Measurements from ENCODE around the gene MAB21L4. TPM values are rescaled to one million over a fixed set of nuclear protein-coding genes. Genes with fewer than 3 reads are reported as not detected.

Gene MAB21L4
- total RNA-seq, 1 donor from 2014 or later = not detected

GRCh38 chr2:240878341-240878936 is 17.5 kb downstream of the MAB21L4 start:
- DNase-seq (ENCODE audit: low read depth in 2 of 2) = no peak

- no peak for DNase-seq (ENCODE audit: low read depth in 2 of 2)
These were observed 18.3 kb downstream of the MAB21L4 start for GRCh38 chr2:240877460-240878340.

GRCh38 chr2:240876475-240877251 is 19.3 kb downstream of the MAB21L4 start:
- peak in 1 of 2 donors; percentile 40 for DNase-seq (ENCODE audit: low read depth in 2 of 2)

- DNase-seq (ENCODE audit: low read depth in 2 of 2) = no peak
These were observed 19.9 kb downstream of the MAB21L4 start for GRCh38 chr2:240876035-240876474.

GRCh38 chr2:240875228-240876034 is 20.5 kb downstream of the MAB21L4 start:
- no peak for DNase-seq (ENCODE audit: low read depth in 2 of 2)

- no peak for DNase-seq (ENCODE audit: low read depth in 2 of 2)
These were observed 21.2 kb downstream of the MAB21L4 start for GRCh38 chr2:240874715-240875227.

GRCh38 chr2:240873805-240874714 is 21.9 kb downstream of the MAB21L4 start:
- DNase-seq (ENCODE audit: low read depth in 2 of 2) = no peak

GRCh38 chr2:240873098-240873788 is 22.7 kb downstream of the MAB21L4 start:
- DNase-seq (ENCODE audit: low read depth in 2 of 2) = no peak

GRCh38 chr2:240872317-240873097 is 23.4 kb downstream of the MAB21L4 start:
- no peak for DNase-seq (ENCODE audit: low read depth in 2 of 2)

GRCh38 chr2:240871071-240871958 is 24.6 kb downstream of the MAB21L4 start:
- DNase-seq (ENCODE audit: low read depth in 2 of 2) = no peak

- no peak for DNase-seq (ENCODE audit: low read depth in 2 of 2)
These were observed 25.7 kb downstream of the MAB21L4 start for GRCh38 chr2:240869956-240870875.

GRCh38 chr2:240869109-240869955 is 26.6 kb downstream of the MAB21L4 start:
- no peak for DNase-seq (ENCODE audit: low read depth in 2 of 2)

- no peak for DNase-seq (ENCODE audit: low read depth in 2 of 2)
These were observed 27.5 kb downstream of the MAB21L4 start, which contains the start of gene AGXT for GRCh38 chr2:240868286-240869108. AGXT (plus strand) TSS chr2:240868824; CDS start chr2:240868866, 42 bp downstream.

- DNase-seq (ENCODE audit: low read depth in 2 of 2) = no peak
These were observed 30.6 kb downstream of the MAB21L4 start for GRCh38 chr2:240865391-240865790.

Measured in dermis microvascular lymphatic vessel endothelial cell (primary cell).